Choroid plexus epithelial cell (primary cell): ENCODE measurements around the gene HEATR5B.
"Not testable (repeated sequence)": the region's sequence is repeated elsewhere in the genome, so short reads cannot be mapped to it uniquely, and the experiment has no call there.

ENCODE experiments used
- DNase-seq: peaks from one replicate; pipeline ENCODE4 v3.0.0-alpha.2; 2010; ENCODE audit warnings: low read depth
- H3K4me3 ChIP-seq: 2 replicates; pipeline ENCODE4 v1.5.1; 2011; ENCODE audit warnings: low read depth, mild to moderate bottlenecking, control low read depth, low read length, moderate library complexity
- CTCF ChIP-seq: conservative IDR thresholded peaks from 2 replicates; pipeline ENCODE4 v1.5.1; 2011; ENCODE audit warnings: low read depth, mild to moderate bottlenecking, control low read depth, inconsistent platforms, low read length, moderate library complexity

Gene HEATR5B

GRCh38 chr2:37020212-37020886 lies 63.8 kb downstream of the HEATR5B start:
- peak; percentile 94 for DNase-seq
- TF ChIP-seq CTCF: no peak
- no peak overlapping the region for H3K4me3 ChIP-seq

- no peak for TF ChIP-seq CTCF
- H3K4me3 ChIP-seq: no peak overlapping the region
- DNase-seq: no peak
Observed at GRCh38 chr2:37013315-37013641, 70.9 kb downstream of the HEATR5B start.

- TF ChIP-seq CTCF: no peak
- no peak overlapping the region for H3K4me3 ChIP-seq
- DNase-seq: no peak
Observed at GRCh38 chr2:37011130-37011529, 73.0 kb downstream of the HEATR5B start.

- DNase-seq: peak; percentile 47
- TF ChIP-seq CTCF: peak; percentile 58
- no peak overlapping the region for H3K4me3 ChIP-seq
Observed at GRCh38 chr2:37005118-37005868, 78.9 kb downstream of the HEATR5B start.

GRCh38 chr2:37000988-37001556 lies 83.1 kb downstream of the HEATR5B start:
- no peak overlapping the region for H3K4me3 ChIP-seq
- no peak for DNase-seq
- TF ChIP-seq CTCF: no peak

- TF ChIP-seq CTCF: no peak
- DNase-seq: peak; percentile 17
- no peak overlapping the region for H3K4me3 ChIP-seq
Observed at GRCh38 chr2:37000318-37000717, 83.9 kb downstream of the HEATR5B start.

- DNase-seq: not testable (repeated sequence)
Observed at GRCh38 chr2:36999416-36999815, 84.8 kb downstream of the HEATR5B start.

More at GRCh38 chr2:36999416-36999815, 84.8 kb downstream of the HEATR5B start:
- not testable (repeated sequence) for H3K4me3 ChIP-seq
